Right lobe of liver (tissue), 6 donors: ENCODE measurements around the gene AKT1S1. TPM values are rescaled to one million over a fixed set of nuclear protein-coding genes. Genes with fewer than 3 reads are reported as not detected.
"Not testable (repeated sequence)": the region's sequence is repeated elsewhere in the genome, so short reads cannot be mapped to it uniquely, and the experiment has no call there.

Experiments
- ATAC-seq, 4 donors: fragments of 200-7000 bp; cut with Tn5 transposase; one replicate each; pipeline ENCODE4 v1.9.1; 2020; ENCODE audit warnings: mild to moderate bottlenecking in 4 of 4, moderate library complexity in 4 of 4
- DNase-seq, 3 donors: peaks; one replicate each; pipeline ENCODE4 v3.0.0-alpha.2; 2020
- H3K27ac ChIP-seq, 3 donors: fragments of 200-600 bp; one replicate each; pipeline ENCODE4 v1.8.0; 2022
- H3K27me3 ChIP-seq, 2 donors: fragments of 200-600 bp; one replicate each; pipeline ENCODE4 v1.8.0; 2022
- H3K36me3 ChIP-seq, 4 donors: fragments of 200-600 bp; sonication (generic) in 1 of 4; one replicate each; pipeline versions ENCODE4 v1.5.1 to v1.8.0; 2017 to 2022; ENCODE audit warnings: control low read depth in 1 of 4
- H3K4me1 ChIP-seq, 4 donors: fragments of 200-600 bp; sonication (generic) in 1 of 4; one replicate each; pipeline versions ENCODE4 v1.5.1 to v1.8.0; 2017 to 2022; ENCODE audit warnings: control low read depth in 1 of 4
- H3K4me3 ChIP-seq, 3 donors: fragments of 200-600 bp; one replicate each; pipeline ENCODE4 v1.8.0; 2022
- H3K9me3 ChIP-seq, 4 donors: fragments of 200-600 bp; sonication (generic) in 1 of 4; one replicate each; pipeline versions ENCODE4 v1.5.1 to v1.8.0; 2017 to 2022; ENCODE audit warnings: control low read depth in 1 of 4
- POLR2A ChIP-seq: fragments of 450-650 bp; IDR thresholded peaks from one replicate; pipeline ENCODE4 v1.6.1; 2017; ENCODE audit warnings: antibody characterized with exemption, mild to moderate bottlenecking
- WGBS: methylation state at CpG from one replicate; pipeline ENCODE4 v1.1.6; 2018; ENCODE audit warnings: low coverage, low lambda C conversion rate; ENCODE audit not compliant: insufficient coverage; ENCODE audit errors: missing lambda C conversion rate; 5-methylcytosine and 5-hydroxymethylcytosine counted together
- intact Hi-C, 2 donors: fragments of 100-400 bp; cut with DNase I; formaldehyde crosslinking; loops; one replicate each; pipeline versions ENCODE4 v1.11.2 to v1.14.1; 2022
- microRNA-seq, 2 donors: library from miRNA; unstranded; fragments of <30 nt; microRNA quantifications; one replicate each; pipeline ENCODE4, GENCODE V29; 2019 to 2020
- small RNA-seq, 2 experiments: library from RNA; depleted of rRNA; stranded (forward); fragments of <200 nt; gene quantifications; one replicate each; pipeline ENCODE3, GENCODE V24; 2016
- total RNA-seq, 6 experiments: library from RNA; depleted of rRNA in 2 of 6; stranded (reverse); fragments of >200 nt in 2 of 6; fragmentation: NEBNext Ultra II Directional in 3 of 6; extraction: Animal tissue kit (Norgen Biotek cat#: 25700) in 3 of 6; gene quantifications; one replicate each; pipeline versions ENCODE4 v1.1.0 to v1.2.4, GENCODE V29; 2016 to 2023
- TF ChIP-seq, protein P1 (sequence below), 4 donors: fragments of 200-600 bp in 3 of 4; fragments of 450-650 bp in 1 of 4; IDR thresholded peaks; one replicate each; pipeline versions ENCODE4 v1.5.1 to v1.8.0; 2016 to 2022; ENCODE audit warnings: antibody characterized with exemption in 4 of 4, mild to moderate bottlenecking in 2 of 4
- donor health status: DM: no; HTN: yes; CAD: no.
- donor health status: DM: no; HTN: no; CAD: no.
- donor health status: DM: no; HTN: no; CAD: no.
- donor health status: DM: no; HTN: yes; CAD: no.
- donor health status: DM: no; HTN: yes; CAD: no.

The AKT1S1 gene
- total RNA-seq, 6 experiments from 2014 or later = 18.2 to 27.0 (median 22.4) TPM

DNA sequence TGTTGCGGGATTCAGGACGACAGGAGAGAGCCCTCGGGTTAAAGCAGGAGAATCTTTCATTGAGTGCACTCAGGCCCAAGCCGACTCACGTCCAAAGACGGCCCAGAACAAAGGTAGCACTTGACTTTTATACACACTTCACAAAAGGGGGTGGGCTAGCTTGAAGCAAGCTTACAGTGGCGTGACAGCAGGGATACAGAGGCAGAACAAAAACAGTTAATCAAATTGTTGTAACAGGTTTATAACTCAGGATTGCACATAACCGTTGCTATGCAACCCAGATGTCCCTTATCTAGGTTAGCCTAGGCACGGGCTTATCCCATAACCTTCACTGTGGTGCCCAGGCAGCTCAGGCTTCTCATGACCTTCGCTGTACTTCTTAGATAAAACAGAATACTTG lies 57.0 kb downstream of the AKT1S1 start:
- H3K4me3 ChIP-seq = no peak overlapping the region
- ATAC-seq = no peak

GRCh38 chr19:49819452-49820115 lies 57.6 kb downstream of the AKT1S1 start:
- H3K4me1 ChIP-seq, H3K4me3 ChIP-seq, ATAC-seq, H3K27ac ChIP-seq, H3K27me3 ChIP-seq, intact Hi-C loops, DNase-seq, H3K9me3 ChIP-seq: not testable (repeated sequence)
- 78% methylated on average over 7 of the region's 7 CpGs for WGBS
- H3K36me3 ChIP-seq = peaks cover 0 to 13% (median 0%) of the 10 kb centered on the region in 4 donors

More for the DNA sequence above, 57.0 kb downstream of the AKT1S1 start:
- 79% methylated on average over 9 of the region's 10 CpGs for WGBS
- intact Hi-C loops = no loop called here
- H3K36me3 ChIP-seq = peaks cover 0 to 13% (median 0%) of the 10 kb centered on the region in 4 donors
- H3K27ac ChIP-seq = no peak overlapping the region
- no peaks in the 10 kb centered on the region for H3K9me3 ChIP-seq
- H3K4me1 ChIP-seq = peaks cover 0 to 9% (median 0%) of the 10 kb centered on the region in 4 donors
- TF ChIP-seq, protein P1, sequence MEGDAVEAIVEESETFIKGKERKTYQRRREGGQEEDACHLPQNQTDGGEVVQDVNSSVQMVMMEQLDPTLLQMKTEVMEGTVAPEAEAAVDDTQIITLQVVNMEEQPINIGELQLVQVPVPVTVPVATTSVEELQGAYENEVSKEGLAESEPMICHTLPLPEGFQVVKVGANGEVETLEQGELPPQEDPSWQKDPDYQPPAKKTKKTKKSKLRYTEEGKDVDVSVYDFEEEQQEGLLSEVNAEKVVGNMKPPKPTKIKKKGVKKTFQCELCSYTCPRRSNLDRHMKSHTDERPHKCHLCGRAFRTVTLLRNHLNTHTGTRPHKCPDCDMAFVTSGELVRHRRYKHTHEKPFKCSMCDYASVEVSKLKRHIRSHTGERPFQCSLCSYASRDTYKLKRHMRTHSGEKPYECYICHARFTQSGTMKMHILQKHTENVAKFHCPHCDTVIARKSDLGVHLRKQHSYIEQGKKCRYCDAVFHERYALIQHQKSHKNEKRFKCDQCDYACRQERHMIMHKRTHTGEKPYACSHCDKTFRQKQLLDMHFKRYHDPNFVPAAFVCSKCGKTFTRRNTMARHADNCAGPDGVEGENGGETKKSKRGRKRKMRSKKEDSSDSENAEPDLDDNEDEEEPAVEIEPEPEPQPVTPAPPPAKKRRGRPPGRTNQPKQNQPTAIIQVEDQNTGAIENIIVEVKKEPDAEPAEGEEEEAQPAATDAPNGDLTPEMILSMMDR (IDR thresholded peaks at IDR 0.05) = no peak
- no peak for TF ChIP-seq POLR2A
- no peak for DNase-seq
- no peaks in the 10 kb centered on the region for H3K27me3 ChIP-seq

Small RNAs within 50 kb of the gene (microRNA-seq; reads per million reads assigned to microRNA genes)
- 1.4 to 3.9 reads per million in 2 donors for gene MIR4749
- gene MIR4750 = 1.2 to 2.6 reads per million in 2 donors
- 0 to 0.29 reads per million in 2 donors for gene MIR6800

Small RNAs within 50 kb of the gene (small RNA-seq; reads per million reads assigned to genes)
- 0 reads per million in 2 experiments for gene MIR4749

Other genes starting within 250 kb of the AKT1S1 start
- 10 to 100 TPM in 5 of 6 experiments, 1 to 10 TPM in 1; 8.5 to 16.4 (median 11.5) TPM for gene RRAS, start 237.2 kb downstream of the AKT1S1 start, total RNA-seq
- 10 to 100 TPM; 14.6 to 33.0 (median 27.3) TPM for gene SCAF1, start 235.1 kb downstream of the AKT1S1 start, total RNA-seq
- 10 to 100 TPM; 29.6 to 41.8 (median 35.3) TPM for gene IRF3, start 211.5 kb downstream of the AKT1S1 start, total RNA-seq
- 10 to 100 TPM in 4 of 6 experiments, 1 to 10 TPM in 2; 4.5 to 11.6 (median 10.5) TPM for gene BCL2L12, start 211.4 kb downstream of the AKT1S1 start, total RNA-seq
- 10 to 100 TPM; 25.3 to 63.2 (median 39.9) TPM for gene PRMT1, start 200.1 kb downstream of the AKT1S1 start, total RNA-seq
- under 1 TPM; 0.19 to 0.70 (median 0.51) TPM for gene ADM5, start 187.8 kb downstream of the AKT1S1 start, total RNA-seq
- gene CPT1C, start 186.2 kb downstream of the AKT1S1 start, total RNA-seq = 1 to 10 TPM in 3 of 6 experiments, under 1 TPM in 3; 0.43 to 6.7 (median 0.97) TPM
- gene TSKS, start 114.0 kb downstream of the AKT1S1 start, total RNA-seq = not detected
- gene AP2A1, start 110.4 kb downstream of the AKT1S1 start, total RNA-seq = 100 to 1,000 TPM in 1 of 6 experiments, 10 to 100 TPM in 5; 38.7 to 103 (median 49.8) TPM
- gene FUZ, start 64.1 kb downstream of the AKT1S1 start, total RNA-seq = 10 to 100 TPM in 1 of 6 experiments, 1 to 10 TPM in 5; 3.7 to 10.7 (median 6.3) TPM
- 10 to 100 TPM in 5 of 6 experiments, 1 to 10 TPM in 1; 9.9 to 16.3 (median 11.8) TPM for gene MED25, start 59.1 kb downstream of the AKT1S1 start, total RNA-seq
- gene PTOV1, start 26.2 kb downstream of the AKT1S1 start, total RNA-seq = 10 to 100 TPM; 44.4 to 93.0 (median 69.6) TPM
- 10 to 100 TPM; 21.0 to 37.5 (median 27.9) TPM for gene PNKP, start 9.8 kb downstream of the AKT1S1 start, total RNA-seq
- 10 to 100 TPM; 12.6 to 38.1 (median 27.8) TPM for gene TBC1D17, start 347 bp upstream of the AKT1S1 start, total RNA-seq
- 1 to 10 TPM in 2 of 6 experiments, under 1 TPM in 1, not detected in 3; 0.56 to 4.2 (median 1.0) TPM for gene IL4I1, start 19.5 kb upstream of the AKT1S1 start, total RNA-seq
- gene ATF5, start 51.9 kb upstream of the AKT1S1 start, total RNA-seq = 1,000 to 10,000 TPM in 1 of 6 experiments, 100 to 1,000 TPM in 5; 475 to 1,724 (median 619) TPM
- 10 to 100 TPM in 5 of 6 experiments, 1 to 10 TPM in 1; 9.3 to 55.5 (median 32.6) TPM for gene NUP62, start 52.1 kb upstream of the AKT1S1 start, total RNA-seq
- gene SIGLEC11, start 83.8 kb upstream of the AKT1S1 start, total RNA-seq = 1 to 10 TPM in 5 of 6 experiments, under 1 TPM in 1; 0.74 to 3.0 (median 1.7) TPM
- gene VRK3, start 148.0 kb upstream of the AKT1S1 start, total RNA-seq = 10 to 100 TPM; 29.6 to 44.2 (median 33.0) TPM
- 1 to 10 TPM; 3.1 to 6.0 (median 3.6) TPM for gene ZNF473, start 148.7 kb upstream of the AKT1S1 start, total RNA-seq